SIG-M5 treated with dmso at 0.1 percent for 504 hours (cell line): Measurements from ENCODE around the gene SPDYA.
"Not testable (repeated sequence)": the region's sequence is repeated elsewhere in the genome, so short reads cannot be mapped to it uniquely, and the experiment has no call there.

Experiments
- DNase-seq: peaks from one replicate; lab custom pipeline; 2025; ENCODE audit not compliant: unreplicated experiment; lab: John Stamatoyannopoulos, UW

SPDYA gene

DNA sequence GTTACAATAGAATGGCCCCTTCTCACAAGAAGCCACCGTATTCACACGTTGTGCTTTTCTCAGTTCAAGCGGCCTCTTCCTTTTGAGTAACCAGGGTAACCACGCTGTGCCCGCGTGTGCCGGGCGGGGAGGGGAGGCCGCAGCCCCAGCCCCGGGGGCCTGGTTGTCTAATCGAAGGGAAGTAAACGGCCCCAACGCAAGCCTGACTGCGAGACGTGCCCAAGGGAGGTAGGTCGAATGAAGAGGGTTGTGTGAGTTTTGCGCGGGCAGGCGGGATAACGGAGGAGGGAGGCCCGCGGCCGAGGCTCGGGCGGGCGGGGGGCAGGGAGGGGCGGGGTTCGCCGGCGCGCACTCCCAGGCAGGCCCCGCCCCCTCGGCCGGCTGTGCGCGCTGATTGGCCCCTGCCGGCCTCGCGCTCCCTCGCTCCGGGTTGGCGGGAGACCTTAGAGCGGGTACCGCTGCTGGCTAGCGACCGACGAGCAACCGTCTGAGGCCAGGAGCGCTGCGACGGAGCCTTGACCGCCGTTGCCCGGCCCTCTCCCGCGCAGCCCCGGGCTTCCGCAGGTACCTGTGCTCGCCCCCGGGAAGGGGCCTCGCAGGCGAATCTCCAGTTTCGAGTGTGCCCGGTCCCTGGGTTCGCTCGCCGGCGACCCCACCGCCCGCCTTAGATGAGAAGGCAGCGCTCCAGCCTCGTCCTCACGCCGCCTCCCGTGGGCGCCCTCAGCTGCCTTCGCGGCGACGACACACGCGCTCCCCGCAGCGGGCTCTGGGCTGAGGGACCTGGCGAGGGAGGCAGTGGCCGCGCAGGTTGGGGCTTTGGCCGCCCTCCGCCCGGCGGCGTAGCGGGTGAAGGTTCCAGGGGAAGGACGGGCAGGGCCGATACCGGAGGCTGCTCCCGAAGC, at the start of gene SPDYA:
SPDYA (plus strand) TSS at position 451 of the 902 bp plus-strand sequence. CDS start 5,181 bp downstream, outside the sequence.
- peak; percentile 72 for DNase-seq

DNA sequence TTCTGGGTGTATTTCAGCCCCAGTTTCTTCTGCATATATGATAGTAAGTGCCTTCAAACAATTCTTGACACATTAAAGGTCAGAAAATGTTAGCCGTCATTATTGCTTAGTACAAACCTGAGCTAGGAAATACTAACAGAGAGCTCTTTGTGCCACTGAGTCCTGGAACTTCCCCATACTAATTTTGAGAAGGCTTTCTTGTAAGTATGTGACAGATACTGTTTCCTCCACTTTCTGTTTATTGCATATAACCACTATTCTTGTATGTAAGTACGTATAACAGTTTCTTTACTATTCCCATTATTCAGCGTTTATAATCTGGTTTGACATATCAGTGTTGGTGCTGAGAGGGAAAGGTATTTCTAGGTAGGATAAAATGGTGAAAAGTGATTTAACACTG, 49.2 kb upstream of the SPDYA start:
- no peak for DNase-seq

DNA sequence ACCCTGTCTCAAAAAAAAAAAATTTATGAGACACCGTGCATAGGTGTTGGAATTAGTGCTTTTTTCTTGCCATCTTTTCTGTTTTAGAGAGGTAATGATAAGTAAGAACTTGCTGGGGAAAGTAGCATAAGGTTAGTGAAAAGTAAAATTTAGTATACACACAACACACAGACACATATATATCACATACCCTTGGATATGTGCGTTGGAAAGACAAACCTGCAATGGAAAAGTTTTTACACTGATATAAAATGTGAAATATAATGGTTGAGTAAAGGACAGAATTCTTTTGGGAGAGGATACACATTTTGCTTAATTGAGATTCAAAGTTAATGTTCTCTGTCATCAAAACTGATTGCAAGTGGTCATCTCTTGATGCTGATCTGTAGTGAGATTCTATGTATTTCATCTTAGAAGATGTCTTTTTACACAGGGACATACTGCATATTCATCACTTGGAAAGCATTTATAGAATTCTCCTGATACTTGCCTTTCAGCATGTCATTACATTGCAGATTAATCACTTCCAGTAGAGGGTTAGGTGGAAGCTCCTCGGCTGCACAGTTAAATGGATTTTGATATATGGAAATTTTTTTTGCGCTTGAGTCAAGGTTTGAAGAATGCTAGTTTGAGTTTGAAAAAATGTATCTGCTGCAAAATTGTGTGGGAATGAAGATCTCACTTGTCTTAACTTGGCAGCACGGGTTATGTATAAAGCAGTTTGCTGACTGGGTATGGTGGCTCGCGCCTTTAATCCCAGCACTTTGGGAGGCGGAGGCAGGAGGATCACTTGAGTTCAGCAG, 45.5 kb upstream of the SPDYA start:
- no peak for DNase-seq

DNA sequence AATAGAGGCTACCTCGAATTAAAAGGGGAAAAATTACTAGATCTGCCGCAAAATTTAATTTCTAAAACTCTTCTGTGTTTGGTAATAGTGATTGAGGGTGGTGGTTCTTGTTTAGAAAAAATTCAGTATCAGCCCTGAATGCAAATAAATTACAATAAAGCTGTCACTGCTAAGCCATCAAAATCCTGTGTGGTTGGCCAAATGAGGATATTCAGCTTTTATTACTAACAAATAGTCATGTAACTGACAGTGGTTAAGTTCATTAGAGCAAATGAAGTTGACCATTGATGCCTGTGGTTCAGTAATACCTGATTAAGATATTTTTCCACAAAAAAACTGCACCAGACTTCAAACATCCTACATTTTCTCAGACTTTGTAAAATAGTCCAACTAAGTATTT, 44.6 kb upstream of the SPDYA start:
- DNase-seq: no peak

DNA sequence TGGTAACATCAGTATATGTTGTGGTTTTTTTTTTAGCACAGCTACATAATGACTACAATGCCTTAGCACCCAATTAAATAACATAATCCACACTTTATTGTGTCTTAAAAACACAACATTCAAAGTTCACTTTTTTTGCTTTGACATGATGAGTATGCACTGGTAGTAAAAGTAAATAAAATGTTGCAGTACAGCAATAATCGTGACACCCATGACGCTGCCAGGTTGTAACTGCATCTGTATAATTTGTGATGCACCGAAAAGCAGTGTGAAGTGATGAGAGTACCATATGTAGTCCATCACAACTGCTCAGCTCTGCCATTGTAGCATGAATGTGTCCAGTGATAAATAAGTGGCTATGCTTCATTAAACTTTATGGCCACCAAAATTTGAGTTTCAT, 43.3 kb upstream of the SPDYA start:
- DNase-seq: no peak

DNA sequence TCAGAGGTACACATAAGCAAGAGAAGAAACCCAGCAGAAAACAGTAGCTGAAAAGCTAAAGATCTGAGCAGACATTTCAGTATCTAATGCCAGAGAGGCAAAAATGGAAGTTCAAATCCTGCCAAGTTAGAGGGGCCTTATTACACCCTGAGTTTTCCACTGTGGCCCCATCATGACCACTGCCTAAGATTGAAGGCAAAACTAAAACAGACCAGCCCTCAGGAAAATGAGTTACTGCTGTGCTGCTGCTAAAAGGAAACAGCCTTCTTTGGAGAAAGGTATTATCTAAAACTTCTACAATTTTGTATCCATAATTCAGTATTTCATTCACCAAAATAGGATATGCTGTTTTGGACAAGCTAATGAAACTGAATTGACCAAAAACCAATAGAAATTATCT, 42.2 kb upstream of the SPDYA start:
- DNase-seq: no peak

DNA sequence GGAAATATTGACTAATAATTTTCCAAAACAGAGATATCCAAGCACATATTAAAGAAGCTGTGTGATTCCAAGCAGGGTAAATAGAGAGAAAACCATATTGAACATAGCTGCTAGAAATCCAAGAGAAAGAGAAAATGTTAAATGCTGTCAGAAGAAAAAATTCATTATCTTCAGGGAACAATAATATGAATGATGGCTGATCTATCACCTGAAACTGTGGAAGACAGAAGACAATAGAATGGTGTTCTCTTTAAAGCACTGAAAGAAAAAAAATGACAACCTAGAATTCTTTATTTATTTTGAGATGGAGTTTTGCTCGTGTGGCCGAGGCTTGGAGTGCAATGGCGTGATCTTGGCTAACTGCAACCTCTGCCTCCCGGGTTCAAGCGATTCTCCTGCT, 41.7 kb upstream of the SPDYA start:
- no peak for DNase-seq

DNA sequence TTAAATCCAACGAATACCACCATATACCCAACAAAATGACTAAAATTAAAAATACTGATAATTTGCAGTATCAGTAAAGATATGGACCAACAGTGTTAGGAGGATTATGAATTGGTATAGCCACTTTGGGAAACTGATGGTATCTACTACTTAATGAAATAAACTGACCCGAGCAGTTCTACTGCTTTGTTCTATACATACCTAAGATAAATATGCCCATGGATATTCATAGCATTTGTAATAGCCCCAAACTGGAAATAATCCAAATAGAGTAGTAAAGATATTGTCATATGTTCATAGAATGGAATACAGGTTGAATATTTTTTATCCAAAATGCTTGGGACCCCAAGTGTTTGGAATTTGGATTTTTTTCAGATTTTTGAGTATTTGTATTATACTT, 38.3 kb upstream of the SPDYA start:
- DNase-seq: no peak

DNA sequence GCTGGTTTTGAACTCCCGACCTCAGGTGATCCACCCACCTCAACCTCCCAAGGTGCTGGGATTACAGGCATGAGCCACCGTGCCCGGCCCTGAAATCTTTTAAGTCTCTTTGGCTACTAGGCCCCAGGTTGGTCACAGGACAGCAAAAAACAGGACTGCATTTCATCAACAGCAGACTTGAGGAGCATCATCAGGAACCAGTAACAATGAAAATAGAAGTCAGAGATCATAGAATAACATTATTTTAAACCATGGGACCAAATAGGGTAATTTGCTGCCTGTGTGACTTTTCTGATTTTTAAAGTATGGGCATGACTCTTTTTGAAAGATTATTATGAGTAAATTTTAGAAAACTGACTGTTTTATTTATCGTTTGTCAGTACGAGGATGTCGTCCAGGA, 34.2 kb upstream of the SPDYA start:
- DNase-seq: no peak

DNA sequence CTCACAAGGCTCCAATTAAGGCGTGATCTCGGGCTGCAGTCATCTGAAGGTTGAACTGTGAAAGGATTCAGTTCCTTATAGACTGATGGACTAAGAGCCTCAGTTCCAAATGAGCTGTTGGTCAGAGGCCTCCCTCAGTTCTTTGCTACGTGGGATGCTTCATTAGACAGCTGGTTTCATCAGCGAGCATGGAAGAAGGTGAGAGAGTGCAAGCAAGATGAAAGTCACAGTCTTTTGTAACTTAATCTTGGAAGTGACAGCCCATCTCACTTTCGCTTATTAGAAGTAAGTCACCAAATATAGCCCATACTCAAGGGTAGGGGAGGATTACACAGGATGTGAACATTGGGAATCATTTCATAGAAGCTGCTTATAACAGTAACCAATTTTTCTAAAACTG, 32.2 kb upstream of the SPDYA start:
- DNase-seq: no peak

DNA sequence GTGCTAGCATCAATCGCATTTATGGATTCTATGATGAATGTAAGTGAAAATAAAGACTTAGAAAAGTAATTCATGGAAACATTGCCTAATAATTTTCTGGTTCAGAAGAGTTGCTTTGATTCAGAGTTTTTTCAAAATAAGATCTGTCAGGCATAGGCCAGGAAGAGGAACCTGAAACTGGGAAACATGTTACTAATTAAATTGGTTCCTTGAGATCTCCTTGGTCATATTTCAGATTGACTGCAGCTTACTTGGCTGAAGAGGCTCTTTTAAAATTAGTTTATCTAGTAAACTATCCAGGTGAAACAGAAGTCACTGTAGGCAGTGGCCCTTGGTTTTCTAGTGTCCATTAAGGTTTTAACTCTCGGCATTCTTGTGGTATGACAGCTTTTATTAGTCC, 31.6 kb upstream of the SPDYA start:
- DNase-seq: no peak

DNA sequence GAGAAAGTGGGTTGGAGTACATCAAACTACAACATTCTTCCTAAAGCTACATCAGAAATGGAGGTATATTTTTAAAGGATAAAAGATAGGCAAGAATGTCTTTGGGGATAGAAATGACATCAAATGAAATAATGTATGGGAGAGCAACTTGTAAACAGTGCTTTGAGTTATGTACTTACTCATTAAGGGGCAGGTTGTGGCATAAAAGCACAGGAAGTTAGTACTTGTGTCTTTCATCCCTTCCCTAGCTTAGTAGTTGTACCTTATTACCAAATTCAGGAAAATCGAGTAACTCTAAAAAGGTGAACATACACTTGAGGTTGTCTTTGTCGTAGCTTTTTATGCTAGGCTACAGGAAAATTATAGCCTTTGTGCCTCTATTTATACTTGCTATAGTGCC, 30.1 kb upstream of the SPDYA start:
- DNase-seq: no peak

DNA sequence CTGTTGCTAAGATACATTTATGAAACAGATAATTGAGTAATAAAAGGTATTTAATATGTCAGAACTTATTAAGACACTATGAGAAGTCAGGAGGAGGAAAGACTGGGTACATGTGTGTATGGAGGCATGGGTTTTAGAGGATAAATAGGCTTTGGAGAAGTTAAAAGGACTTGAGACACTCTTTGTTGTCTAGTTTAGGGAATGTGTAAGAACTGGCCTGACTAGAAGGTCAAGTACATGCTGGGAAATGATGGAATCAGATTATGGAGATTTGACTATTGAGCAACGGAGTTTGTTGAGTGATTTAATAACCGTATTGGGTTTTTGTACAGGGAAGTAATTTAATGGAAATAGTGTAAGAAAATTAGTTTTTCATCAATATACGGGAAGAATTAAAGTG, 28.2 kb upstream of the SPDYA start:
- no peak for DNase-seq

DNA sequence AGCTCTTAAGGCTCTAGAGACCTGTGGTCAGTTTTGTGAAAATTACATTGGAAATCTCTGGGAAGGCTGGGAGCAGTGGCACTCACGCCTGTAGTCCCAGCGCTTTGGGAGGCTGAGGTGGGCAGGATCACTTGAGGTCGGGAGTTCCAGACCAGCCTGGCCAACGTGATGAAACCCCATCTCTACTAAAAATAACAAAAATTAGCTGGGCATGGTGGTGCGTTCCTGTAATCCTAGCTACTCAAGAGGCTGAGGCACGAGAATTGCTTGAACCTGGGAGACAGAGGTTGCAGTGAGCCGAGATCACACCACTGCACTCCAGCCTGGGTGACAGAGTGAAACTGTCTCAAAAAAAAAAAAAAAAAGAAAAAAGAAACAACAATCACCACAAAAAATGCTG, 26.1 kb upstream of the SPDYA start:
- not testable (repeated sequence) for DNase-seq

DNA sequence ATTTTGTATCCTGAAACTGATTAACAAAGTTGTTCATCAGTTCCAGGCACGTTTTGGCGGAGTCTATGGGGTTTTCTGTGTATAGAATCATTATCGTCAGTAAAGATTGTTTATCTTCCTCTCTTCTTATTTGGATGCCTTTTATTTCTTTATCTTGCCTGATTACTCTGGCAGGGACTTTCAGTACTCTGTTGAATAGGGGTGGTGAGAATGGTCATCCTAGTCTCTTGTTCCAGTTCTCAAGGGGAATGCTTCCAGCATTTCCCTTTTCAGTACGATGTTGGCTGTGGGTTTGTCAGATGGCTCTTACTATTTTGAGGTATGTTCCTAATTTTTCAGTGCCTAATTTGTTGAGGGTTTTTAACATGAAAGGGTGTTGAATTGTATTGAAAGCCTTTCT, 14.0 kb upstream of the SPDYA start:
- no peak for DNase-seq

DNA sequence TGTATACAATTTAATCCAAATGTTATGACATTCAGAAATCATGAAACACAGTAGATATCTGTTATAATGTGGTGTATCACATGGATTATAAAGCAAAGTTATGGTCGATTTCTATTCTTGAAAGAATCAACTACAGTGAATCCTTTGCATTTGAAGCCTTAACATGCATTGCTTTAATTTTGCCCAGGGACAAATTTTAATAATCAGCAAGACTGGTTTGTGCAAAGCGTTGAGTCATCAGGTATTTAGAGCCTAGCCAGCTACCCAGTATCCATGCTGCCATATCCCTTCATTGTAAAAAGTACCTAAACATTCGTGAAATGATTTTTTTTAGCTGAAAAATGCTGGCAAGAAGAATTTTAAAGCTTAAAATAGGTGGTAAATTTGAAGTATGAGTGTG, 8.9 kb upstream of the SPDYA start:
- DNase-seq: no peak

DNA sequence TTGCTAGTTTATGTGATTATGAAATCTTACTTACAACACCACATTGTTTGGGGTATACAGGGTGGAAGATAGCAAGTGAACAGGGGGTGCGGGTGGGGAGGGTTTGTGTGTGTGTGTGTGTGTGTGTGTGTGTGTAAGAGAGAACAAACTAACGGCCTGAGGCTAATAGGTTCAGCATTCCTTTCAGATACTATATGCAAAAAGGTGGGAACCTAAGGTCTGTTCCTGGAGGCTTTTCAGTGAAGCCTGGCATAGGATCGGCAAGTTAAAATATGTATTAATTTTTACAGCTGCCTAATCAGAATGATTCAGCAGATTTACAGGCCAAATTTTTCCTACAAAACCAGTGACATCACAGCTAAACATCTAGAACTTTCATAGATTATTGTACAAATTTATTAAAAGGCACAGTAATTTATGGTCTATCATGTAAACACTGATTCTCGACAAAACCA, 7.6 kb upstream of the SPDYA start:
- DNase-seq: no peak

DNA sequence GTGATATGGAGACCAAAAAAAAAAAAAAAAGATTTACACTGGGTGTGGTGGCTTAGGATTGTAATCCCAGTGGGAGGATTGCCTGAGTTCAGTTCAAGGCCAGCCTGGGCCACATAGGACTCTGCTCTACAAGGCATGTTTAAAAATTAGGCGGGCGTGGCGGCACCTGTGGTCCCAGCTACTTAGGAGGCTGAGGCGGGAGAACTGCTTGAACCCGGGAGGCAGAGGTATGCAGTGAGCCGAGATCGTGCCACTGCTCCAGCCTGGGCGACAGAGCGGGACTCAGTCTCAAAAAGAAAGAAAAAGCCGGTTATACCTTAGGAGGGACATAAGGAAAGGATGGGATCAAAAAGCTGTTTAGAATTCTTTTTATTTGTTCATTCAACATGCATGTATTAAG, 707 bp upstream of the SPDYA start:
- no peak for DNase-seq

DNA sequence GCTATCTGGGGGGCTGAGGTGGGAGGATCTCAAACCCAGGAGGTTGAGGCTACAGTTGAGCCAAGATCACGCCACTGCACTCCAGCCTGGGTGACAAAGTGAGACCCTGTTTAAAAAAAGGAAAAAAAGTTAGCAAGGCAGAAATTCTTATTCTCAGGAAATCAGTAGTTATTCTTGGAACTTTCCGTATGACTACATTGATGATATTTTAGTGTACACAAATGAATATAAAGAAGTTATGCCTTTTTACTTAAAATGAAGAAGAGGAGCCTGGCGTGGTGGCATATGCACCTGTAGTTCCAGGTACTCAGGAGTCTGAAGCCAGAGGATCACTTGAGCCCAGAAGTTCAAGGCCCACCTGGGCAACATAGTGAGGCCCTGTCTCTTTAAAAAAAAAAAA, 7.4 kb downstream of the SPDYA start:
- no peak for DNase-seq

DNA sequence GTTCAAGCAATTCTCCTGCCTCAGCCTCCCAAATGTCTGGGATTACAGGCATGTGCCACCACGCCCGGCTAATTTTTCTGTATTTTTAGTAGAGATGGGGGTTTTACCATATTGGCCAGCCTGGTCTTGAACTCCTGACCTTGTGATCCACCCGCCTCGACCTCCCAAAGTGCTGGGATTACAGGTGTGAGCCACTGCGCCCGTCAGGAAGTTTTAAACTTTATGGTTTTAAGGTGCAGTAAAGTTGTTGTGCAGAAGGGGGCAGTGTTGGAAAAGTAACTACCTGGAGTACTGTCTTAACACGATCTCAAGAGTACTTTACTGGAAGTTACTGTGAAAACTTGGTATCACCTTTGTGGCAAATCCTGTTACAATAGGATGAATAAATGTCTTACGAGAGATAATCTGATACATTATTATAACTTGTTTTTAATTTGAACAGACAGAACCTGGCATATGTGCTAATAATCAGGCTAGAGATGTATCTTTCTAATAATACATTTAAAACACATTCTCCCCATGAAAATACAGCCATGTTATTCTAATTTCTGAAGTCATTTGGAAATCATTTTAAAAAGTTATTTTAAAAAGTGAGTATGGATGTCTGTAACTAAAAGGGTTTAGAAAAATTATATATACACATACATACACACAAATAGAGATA, 10.8 kb downstream of the SPDYA start:
- peak; percentile 63 for DNase-seq

DNA sequence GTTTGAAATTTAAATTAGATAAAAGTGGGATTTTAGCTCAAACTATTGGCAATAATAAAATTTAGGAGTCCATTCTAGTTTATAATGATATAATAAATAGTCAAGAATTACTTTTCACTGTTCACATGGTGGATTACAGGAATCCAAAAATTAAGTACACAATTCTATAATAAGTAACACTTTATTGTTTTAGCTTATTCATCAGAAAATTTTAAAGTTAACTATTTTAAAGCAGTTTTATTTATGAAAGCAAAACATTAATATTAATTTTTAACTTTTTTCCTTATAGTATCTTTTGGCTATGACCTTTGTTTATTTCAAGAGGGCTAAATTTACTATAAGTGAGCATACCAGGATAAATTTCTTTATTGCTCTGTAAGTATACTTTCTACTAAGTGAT, 11.4 kb downstream of the SPDYA start:
- no peak for DNase-seq

DNA sequence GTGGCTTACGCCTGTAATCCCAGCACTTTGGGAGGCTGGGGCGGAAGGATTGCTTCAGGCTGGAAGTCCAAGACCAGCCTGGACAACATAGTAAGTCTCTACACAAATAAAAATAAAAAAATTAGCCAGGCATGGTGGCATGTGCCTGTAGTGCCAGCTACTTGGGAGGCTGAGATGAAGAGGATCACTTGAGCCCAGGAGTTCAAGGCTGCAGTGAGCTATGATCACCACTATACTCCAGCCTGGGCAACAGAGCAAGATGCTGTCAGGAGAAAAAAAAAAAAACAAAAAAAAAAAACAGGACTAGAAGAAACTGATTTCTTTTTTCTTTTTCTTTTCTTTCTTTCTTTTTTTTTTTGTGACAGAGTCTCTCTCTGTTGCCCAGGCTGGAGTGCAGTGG, 13.6 kb downstream of the SPDYA start:
- DNase-seq: no peak
